ENCODE data around the gene BCL2L2. TPM values are rescaled to one million over a fixed set of nuclear protein-coding genes. Genes with fewer than 3 reads are reported as not detected.

The BCL2L2 gene
- total and polyA plus RNA-seq, 3 donors from 2014 or later = 46.8 to 85.1 (median 78.0) TPM

DNA sequence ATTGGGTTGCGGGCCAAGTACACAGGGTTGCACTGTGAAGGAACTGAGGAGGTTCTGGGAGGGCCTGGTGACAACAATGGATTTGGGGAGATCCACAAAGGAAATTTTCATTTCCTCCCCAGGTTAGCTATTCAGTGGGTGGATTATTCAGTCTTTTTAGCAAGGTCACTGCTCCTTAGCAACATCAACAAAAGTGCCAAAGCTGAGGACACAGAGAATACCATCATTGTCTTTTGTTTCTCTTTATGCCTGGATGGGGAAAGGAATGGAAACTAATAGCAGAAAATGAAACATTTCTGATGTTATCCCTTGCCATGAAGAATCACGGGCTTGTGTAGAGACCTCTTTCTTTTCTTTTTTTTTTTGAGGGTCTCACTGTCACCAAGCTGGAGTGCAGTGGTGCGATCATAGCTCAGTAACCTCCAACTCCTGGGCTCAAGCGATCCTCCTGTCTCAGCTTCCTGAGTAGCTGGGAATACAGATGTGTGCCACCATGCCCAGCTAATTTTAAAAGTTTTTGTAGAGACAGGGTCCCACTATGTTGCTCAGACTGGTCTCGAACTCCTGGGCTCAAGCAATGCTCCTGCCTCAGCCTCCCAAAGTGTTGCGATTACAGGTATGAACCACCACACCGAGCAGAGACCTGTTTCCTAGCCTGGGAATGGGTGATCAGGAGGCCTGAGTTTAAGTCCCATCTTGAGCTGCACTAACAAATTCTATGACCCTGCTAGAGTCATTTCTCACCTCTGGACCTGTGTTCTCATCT is 10.4 kb upstream of the BCL2L2 start:
- Histone ChIP-seq H3K9me3 (no peaks in the 10 kb centered on the region), H3K27me3 (no peaks in the 10 kb centered on the region), H3K27ac (peak overlapping the region; percentile 56 to 99), H3K4me3 (no peak overlapping the region), H3K4me1 (peaks cover 48% of the 10 kb centered on the region), H3K36me3 (ENCODE audit: low read depth, missing control alignments) (no peaks in the 10 kb centered on the region)
- peak; percentile 46 for DNase-seq
- intact Hi-C loops (cut with DNase I; ENCODE audit: low total_unique reads) = no loop called here
- TF ChIP-seq, protein P1, sequence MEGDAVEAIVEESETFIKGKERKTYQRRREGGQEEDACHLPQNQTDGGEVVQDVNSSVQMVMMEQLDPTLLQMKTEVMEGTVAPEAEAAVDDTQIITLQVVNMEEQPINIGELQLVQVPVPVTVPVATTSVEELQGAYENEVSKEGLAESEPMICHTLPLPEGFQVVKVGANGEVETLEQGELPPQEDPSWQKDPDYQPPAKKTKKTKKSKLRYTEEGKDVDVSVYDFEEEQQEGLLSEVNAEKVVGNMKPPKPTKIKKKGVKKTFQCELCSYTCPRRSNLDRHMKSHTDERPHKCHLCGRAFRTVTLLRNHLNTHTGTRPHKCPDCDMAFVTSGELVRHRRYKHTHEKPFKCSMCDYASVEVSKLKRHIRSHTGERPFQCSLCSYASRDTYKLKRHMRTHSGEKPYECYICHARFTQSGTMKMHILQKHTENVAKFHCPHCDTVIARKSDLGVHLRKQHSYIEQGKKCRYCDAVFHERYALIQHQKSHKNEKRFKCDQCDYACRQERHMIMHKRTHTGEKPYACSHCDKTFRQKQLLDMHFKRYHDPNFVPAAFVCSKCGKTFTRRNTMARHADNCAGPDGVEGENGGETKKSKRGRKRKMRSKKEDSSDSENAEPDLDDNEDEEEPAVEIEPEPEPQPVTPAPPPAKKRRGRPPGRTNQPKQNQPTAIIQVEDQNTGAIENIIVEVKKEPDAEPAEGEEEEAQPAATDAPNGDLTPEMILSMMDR (IDR thresholded peaks at IDR 0.05) = no peak
- no peak for TF ChIP-seq POLR2A (IDR thresholded peaks at IDR 0.05)
- 65 to 76% methylated on average over 7 of the region's 7 CpGs for WGBS, 2 donors

DNA sequence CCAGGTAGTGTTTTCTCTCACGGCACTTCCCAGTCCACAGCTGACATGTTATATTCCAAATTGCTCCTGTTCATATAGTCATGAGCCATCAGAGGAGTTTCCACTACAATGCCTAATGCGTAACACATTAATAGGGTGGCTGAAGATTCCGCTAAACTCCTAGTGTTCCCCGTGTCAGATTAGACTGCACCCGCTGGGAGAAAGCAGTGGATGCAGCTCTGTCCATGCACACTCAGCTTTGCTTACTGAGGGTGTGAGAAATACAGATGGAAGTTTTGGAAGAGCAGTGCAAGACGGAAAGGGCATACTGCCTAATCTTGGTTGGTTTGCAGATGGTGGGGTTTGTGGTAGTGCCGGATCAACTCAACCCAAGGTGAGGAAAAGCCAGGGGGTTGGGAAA is 9.5 kb upstream of the BCL2L2 start:
- H3K36me3 ChIP-seq (ENCODE audit: low read depth, missing control alignments) = no peaks in the 10 kb centered on the region
- H3K4me1 ChIP-seq = peaks cover 48% of the 10 kb centered on the region
- 84 to 88% methylated on average over 7 of the region's 7 CpGs for WGBS, 2 donors
- TF ChIP-seq POLR2A (IDR thresholded peaks at IDR 0.05) = no peak
- TF ChIP-seq, protein P1 (IDR thresholded peaks at IDR 0.05) = no peak
- no peak for DNase-seq
- intact Hi-C loops (cut with DNase I; ENCODE audit: low total_unique reads) = no loop called here
- no peak overlapping the region for H3K4me3 ChIP-seq
- no peaks in the 10 kb centered on the region for H3K27me3 ChIP-seq
- peak overlapping the region; percentile 57 to 99 for H3K27ac ChIP-seq
- H3K9me3 ChIP-seq = no peaks in the 10 kb centered on the region

DNA sequence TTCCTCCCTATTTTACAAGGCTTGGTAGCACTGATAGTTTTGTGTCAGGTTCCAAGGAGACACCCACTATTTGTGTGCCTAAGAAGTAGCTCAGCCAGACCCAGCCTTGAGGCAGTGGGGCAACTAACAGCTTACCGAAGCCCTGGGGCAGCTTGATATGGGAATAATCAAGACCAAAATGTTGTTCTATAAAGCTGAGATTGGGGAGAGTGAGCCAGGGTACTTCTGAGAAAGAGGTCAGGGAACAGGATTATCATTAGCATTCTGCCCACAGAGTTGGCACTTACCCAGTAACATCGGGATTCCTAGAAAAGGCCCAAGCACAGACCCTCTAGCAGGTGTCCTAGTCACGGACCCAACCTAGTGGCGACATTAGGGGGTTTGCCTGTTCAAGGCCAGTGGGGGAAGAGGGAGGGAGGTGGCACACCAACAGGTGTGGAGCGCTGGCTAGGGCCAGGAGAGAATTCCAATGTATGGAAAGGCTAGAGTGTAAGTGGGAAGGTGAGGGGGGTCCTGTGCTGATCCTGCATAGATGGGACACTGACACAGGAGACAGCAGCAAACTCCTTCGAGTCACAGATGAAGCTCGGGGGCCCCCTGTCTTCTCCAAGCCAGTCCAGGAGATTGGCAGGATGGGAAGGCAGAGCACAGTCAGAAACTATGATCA is 8.9 kb upstream of the BCL2L2 start:
- WGBS, 2 donors = 62 to 79% methylated on average over 7 of the region's 7 CpGs
- H3K27ac ChIP-seq = peak overlapping the region; percentile 57 to 99
- intact Hi-C loops (cut with DNase I; ENCODE audit: low total_unique reads) = no loop called here

GRCh38 chr14:23299211-23299957 is 7.2 kb upstream of the BCL2L2 start:
- Histone ChIP-seq H3K9me3 (no peaks in the 10 kb centered on the region), H3K27me3 (no peaks in the 10 kb centered on the region), H3K4me3 (no peak overlapping the region), H3K27ac (peak overlapping the region; percentile 57 to 99), H3K4me1 (peaks cover 43% of the 10 kb centered on the region), H3K36me3 (ENCODE audit: low read depth, missing control alignments) (no peaks in the 10 kb centered on the region)
- TF ChIP-seq, protein P1 (IDR thresholded peaks at IDR 0.05) = no peak
- no peak for TF ChIP-seq POLR2A (IDR thresholded peaks at IDR 0.05)
- DNase-seq = peak; percentile 64
- WGBS, 2 donors = 68 to 81% methylated on average over 2 of the region's 2 CpGs
- intact Hi-C loops (cut with DNase I; ENCODE audit: low total_unique reads) = no loop called here

More for the DNA sequence above, 8.9 kb upstream of the BCL2L2 start:
- Histone ChIP-seq H3K4me3 (no peak overlapping the region), H3K9me3 (no peaks in the 10 kb centered on the region), H3K4me1 (peaks cover 50% of the 10 kb centered on the region), H3K27me3 (no peaks in the 10 kb centered on the region), H3K36me3 (ENCODE audit: low read depth, missing control alignments) (no peaks in the 10 kb centered on the region)
- DNase-seq = no peak
- TF ChIP-seq POLR2A (IDR thresholded peaks at IDR 0.05) = no peak
- TF ChIP-seq, protein P1 (IDR thresholded peaks at IDR 0.05) = no peak
